GM23248 (cell line): ENCODE measurements around the gene NCOA1. TPM values are rescaled to one million over a fixed set of nuclear protein-coding genes. Genes with fewer than 3 reads are reported as not detected.

Source experiments
- DNase-seq: peaks from one replicate; pipeline ENCODE4 v3.0.0-alpha.2; 2015
- H2AFZ ChIP-seq: fragments of 200-600 bp; sonication (generic); 2 replicates; pipeline ENCODE4 v1.6.1; 2016; ENCODE audit warnings: antibody characterized with exemption
- H3F3A ChIP-seq: fragments of 200-600 bp; sonication (generic); 2 replicates; pipeline ENCODE4 v1.6.1; 2016; ENCODE audit warnings: mild to moderate bottlenecking, antibody characterized with exemption, mixed run types; ENCODE audit not compliant: insufficient read depth
- H3K27ac ChIP-seq: fragments of 200-600 bp; sonication (generic); 2 replicates; pipeline ENCODE4 v1.5.1; 2016; ENCODE audit warnings: mild to moderate bottlenecking
- H3K27me3 ChIP-seq: fragments of 200-600 bp; sonication (generic); replicated peaks from 2 replicates; pipeline ENCODE4 v1.6.1; 2016; ENCODE audit warnings: mild to moderate bottlenecking; ENCODE audit not compliant: insufficient read depth
- H3K36me3 ChIP-seq: fragments of 200-600 bp; sonication (generic); 2 replicates; pipeline ENCODE4 v1.6.1; 2016; ENCODE audit warnings: low read depth, mild to moderate bottlenecking
- H3K4me1 ChIP-seq: fragments of 200-600 bp; sonication (generic); 2 replicates; pipeline ENCODE4 v1.6.1; 2016; ENCODE audit warnings: mild to moderate bottlenecking; ENCODE audit not compliant: insufficient read depth
- H3K4me2 ChIP-seq: fragments of 200-600 bp; sonication (generic); one replicate; pipeline ENCODE4 v1.6.1; 2016; ENCODE audit warnings: mild to moderate bottlenecking; ENCODE audit not compliant: unreplicated experiment
- H3K4me3 ChIP-seq: fragments of 200-600 bp; sonication (generic); 2 replicates; pipeline ENCODE4 v1.5.1; 2016; ENCODE audit warnings: mild to moderate bottlenecking
- H3K79me2 ChIP-seq: fragments of 200-600 bp; sonication (generic); 2 replicates; pipeline ENCODE4 v1.6.1; 2016; ENCODE audit warnings: mild to moderate bottlenecking; ENCODE audit not compliant: insufficient read depth
- H3K9ac ChIP-seq: fragments of 200-600 bp; sonication (generic); 2 replicates; pipeline ENCODE4 v1.6.1; 2016; ENCODE audit warnings: mild to moderate bottlenecking
- H3K9me2 ChIP-seq: fragments of 200-600 bp; sonication (generic); 2 replicates; pipeline ENCODE4 v1.6.1; 2016; ENCODE audit warnings: mixed run types, mild to moderate bottlenecking, moderate library complexity; ENCODE audit not compliant: insufficient read depth
- H3K9me3 ChIP-seq: fragments of 200-600 bp; sonication (generic); one replicate; pipeline ENCODE4 v1.6.1; 2017; ENCODE audit warnings: low read depth
- H4K20me1 ChIP-seq: fragments of 200-600 bp; sonication (generic); 2 replicates; pipeline ENCODE4 v1.6.0; 2016; ENCODE audit not compliant: insufficient read depth
- EZH2 ChIP-seq: fragments of 200-600 bp; sonication (generic); IDR thresholded peaks from 2 replicates; pipeline ENCODE4 v1.6.1; 2018; ENCODE audit warnings: antibody characterized with exemption, mild to moderate bottlenecking; ENCODE audit not compliant: insufficient read depth, poor library complexity, severe bottlenecking
- EZH2phosphoT487 ChIP-seq: fragments of 200-600 bp; sonication (generic); IDR thresholded peaks from 2 replicates; pipeline ENCODE4 v1.6.1; 2018; ENCODE audit warnings: antibody characterized with exemption, moderate library complexity, mild to moderate bottlenecking, low read depth; ENCODE audit not compliant: insufficient read depth
- WGBS, 2 experiments: methylation state at CpG; one replicate each; pipeline ENCODE4 v1.1.6; 2015 to 2017; ENCODE audit warnings: low lambda C conversion rate in 2 of 2, low coverage in 1 of 2; ENCODE audit errors: missing lambda C conversion rate in 2 of 2; 5-methylcytosine and 5-hydroxymethylcytosine counted together
- in situ Hi-C: fragments of 300-500 bp; cut with MboI; formaldehyde crosslinking; loops from 2 replicates; pipeline ENCODE4 v1.15.0; 2020
- polyA plus RNA-seq: library from polyadenylated mRNA; unstranded; fragments of >200 nt; fragmentation: Nextera tagmentation; extraction: Ambion mirVana; gene quantifications from 2 replicates; pipeline ENCODE4 v1.2.1, GENCODE V29; 2016
- total RNA-seq: library from RNA; depleted of rRNA; stranded (reverse); fragments of >200 nt; shearing (Covaris generic); gene quantifications from 2 replicates; pipeline ENCODE4 v1.2.3, GENCODE V29; 2014

The NCOA1 gene
- total and polyA plus RNA-seq, 2 experiments from 2014 or later: 2.6 to 8.0 TPM

GRCh38 chr2:24512831-24513230, 21.8 kb downstream of the NCOA1 start:
- 76 to 84% methylated on average over 6 of the region's 6 CpGs for whole genome bisulfite sequencing, 2 experiments
- no peak overlapping the region for H3K9ac ChIP-seq
- no peaks in the 10 kb centered on the region for H3K9me3 ChIP-seq
- DNase-seq: peak; percentile 35
- no peak overlapping the region for H3K4me2 ChIP-seq
- no peak for TF ChIP-seq EZH2
- TF ChIP-seq EZH2phosphoT487: no peak
- H3K9me2 ChIP-seq: no peaks in the 10 kb centered on the region
- H3K4me1 ChIP-seq: peaks cover 16% of the 10 kb centered on the region
- no peaks in the 10 kb centered on the region for H4K20me1 ChIP-seq
- peaks cover 58% of the 10 kb centered on the region for H3K79me2 ChIP-seq
- H3F3A ChIP-seq: 0 out of 2 replicates have a peak, but pooled peaks cover 4% of the 10 kb centered on the region
- in situ Hi-C loops: no loop called here
- H3K36me3 ChIP-seq: no peaks in the 10 kb centered on the region
- H3K27me3 ChIP-seq: no peaks in the 10 kb centered on the region
- H3K27ac ChIP-seq: no peak overlapping the region
- no peak overlapping the region for H2AFZ ChIP-seq
- no peak overlapping the region for H3K4me3 ChIP-seq

DNA sequence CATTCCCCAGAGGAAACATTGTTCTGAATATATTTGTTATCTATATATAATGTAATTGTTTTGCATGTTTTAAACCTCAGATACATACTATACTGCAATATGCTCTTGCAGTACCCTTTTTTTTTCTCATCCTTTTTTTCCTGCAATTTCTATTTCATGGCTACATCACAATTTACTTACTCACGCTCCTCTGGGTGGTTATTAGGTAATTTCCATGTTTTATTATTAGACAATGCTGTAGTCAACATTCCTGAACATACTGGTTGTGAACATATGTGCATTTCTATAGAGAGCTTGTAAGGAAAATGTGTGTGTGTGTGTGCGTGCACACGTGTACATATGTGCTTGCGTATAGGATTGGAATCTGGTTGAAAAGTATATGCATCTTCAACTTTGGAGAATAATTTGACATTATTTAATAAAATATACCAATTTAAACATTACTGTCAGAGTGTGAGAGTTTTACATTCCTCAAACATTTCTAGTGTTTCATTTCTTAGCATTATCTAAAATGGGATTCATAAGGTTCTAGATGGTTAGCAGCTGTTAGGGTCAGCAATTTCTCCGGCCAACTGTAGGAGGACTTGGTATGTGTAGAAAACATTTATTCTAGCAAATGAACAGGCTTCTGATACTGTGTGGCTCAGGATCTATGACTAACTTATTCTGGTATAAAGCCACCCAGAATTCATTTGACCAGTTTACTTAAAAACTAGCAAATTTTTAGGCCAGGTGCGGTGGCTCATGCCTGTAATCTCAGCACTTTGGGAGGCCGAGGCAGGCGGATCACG, 22.4 kb downstream of the NCOA1 start:
- no peak overlapping the region for H3K4me3 ChIP-seq
- H3K9me3 ChIP-seq: no peaks in the 10 kb centered on the region
- H4K20me1 ChIP-seq: no peaks in the 10 kb centered on the region
- peaks cover 51% of the 10 kb centered on the region for H3K79me2 ChIP-seq
- TF ChIP-seq EZH2phosphoT487 (no peak), EZH2 (no peak)
- peak; percentile 46 for DNase-seq
- H3K27ac ChIP-seq: no peak overlapping the region
- no peaks in the 10 kb centered on the region for H3K36me3 ChIP-seq
- H3K9me2 ChIP-seq: peaks cover 3% of the 10 kb centered on the region; the same call in 1 of the 2 replicates
- H3K4me2 ChIP-seq: no peak overlapping the region
- 77% methylated on average over 9 of the region's 9 CpGs for WGBS, 2 experiments
- H3K27me3 ChIP-seq: no peaks in the 10 kb centered on the region
- 0 out of 2 replicates have a peak, but pooled peaks cover 4% of the 10 kb centered on the region for H3F3A ChIP-seq
- H2AFZ ChIP-seq: no peak overlapping the region
- H3K4me1 ChIP-seq: peaks cover 16% of the 10 kb centered on the region
- in situ Hi-C loops: no loop called here
- no peak overlapping the region for H3K9ac ChIP-seq

DNA sequence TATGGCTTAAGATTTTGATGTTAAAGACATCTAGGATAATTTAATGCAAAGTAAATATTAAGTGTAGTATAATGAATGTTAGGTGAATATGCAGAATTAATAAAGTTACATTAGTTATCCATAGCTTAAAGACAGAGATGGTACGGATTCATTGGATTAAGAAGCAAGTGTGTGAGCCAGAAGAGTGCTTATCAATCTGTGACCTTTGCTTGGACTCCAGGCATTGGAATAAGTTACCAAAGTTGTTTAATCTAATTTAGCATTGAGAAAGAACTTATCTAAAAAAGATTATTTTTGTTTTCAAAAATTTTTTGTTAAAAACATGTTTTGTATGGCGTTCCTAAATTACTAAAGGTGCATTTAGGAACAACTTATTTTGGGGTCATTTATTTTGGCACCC, 23.8 kb downstream of the NCOA1 start:
- Histone ChIP-seq H3K79me2 (peaks cover 45% of the 10 kb centered on the region), H3K4me3 (no peak overlapping the region), H3K27ac (no peak overlapping the region), H3F3A (0 out of 2 replicates have a peak, but pooled peaks cover 4% of the 10 kb centered on the region), H3K9ac (no peak overlapping the region), H4K20me1 (no peaks in the 10 kb centered on the region), H3K36me3 (no peaks in the 10 kb centered on the region), H3K4me2 (no peak overlapping the region), H3K27me3 (no peaks in the 10 kb centered on the region), H3K9me2 (peaks cover 5% of the 10 kb centered on the region; the same call in 1 of the 2 replicates), H3K9me3 (no peaks in the 10 kb centered on the region), H3K4me1 (peaks cover 16% of the 10 kb centered on the region), H2AFZ (no peak overlapping the region)
- in situ Hi-C loops: no loop called here
- WGBS, 2 experiments: 97 to 99% methylated on average over 2 of the region's 2 CpGs
- DNase-seq: no peak
- no peak for TF ChIP-seq EZH2phosphoT487
- TF ChIP-seq EZH2: no peak

- Histone ChIP-seq H3K4me2 (no peak overlapping the region), H3K27me3 (no peaks in the 10 kb centered on the region), H3K79me2 (peaks cover 45% of the 10 kb centered on the region), H3K9me3 (no peaks in the 10 kb centered on the region), H3K27ac (no peak overlapping the region), H3K9me2 (peaks cover 5% of the 10 kb centered on the region; the same call in 1 of the 2 replicates), H3K4me3 (no peak overlapping the region), H3K4me1 (peaks cover 16% of the 10 kb centered on the region), H3K36me3 (no peaks in the 10 kb centered on the region), H4K20me1 (no peaks in the 10 kb centered on the region), H2AFZ (no peak overlapping the region), H3K9ac (no peak overlapping the region), H3F3A (0 out of 2 replicates have a peak, but pooled peaks cover 4% of the 10 kb centered on the region)
- DNase-seq: peak; percentile 3
- WGBS, 2 experiments: 79 to 83% methylated on average over 2 of the region's 2 CpGs
- TF ChIP-seq EZH2phosphoT487 (no peak), EZH2 (no peak)
- in situ Hi-C loops: no loop called here
Observed at GRCh38 chr2:24515335-24515734, 24.3 kb downstream of the NCOA1 start.
